ENCODE results near the gene PPFIA1. TPM values are rescaled to one million over a fixed set of nuclear protein-coding genes. Genes with fewer than 3 reads are reported as not detected.

The PPFIA1 gene
- total RNA-seq, 1 experiment from 2014 or later = 35.0 TPM

GRCh38 chr11:70418130-70418529 lies 147.6 kb downstream of the PPFIA1 start:
- Histone ChIP-seq H3K4me3 (no peak overlapping the region), H3K9me3 (replicated peaks) (no peaks in the 10 kb centered on the region), H3K4me1 (no peaks in the 10 kb centered on the region), H3K36me3 (peaks cover 35% of the 10 kb centered on the region), H3K27me3 (no peaks in the 10 kb centered on the region), H3K27ac (no peak overlapping the region)
- no peak for DNase-seq

GRCh38 chr11:70419307-70420007 lies 149.0 kb downstream of the PPFIA1 start:
- Histone ChIP-seq H3K4me3 (no peak overlapping the region), H3K4me1 (no peaks in the 10 kb centered on the region), H3K27me3 (no peaks in the 10 kb centered on the region), H3K27ac (no peak overlapping the region), H3K9me3 (replicated peaks) (no peaks in the 10 kb centered on the region), H3K36me3 (peaks cover 38% of the 10 kb centered on the region)
- DNase-seq = no peak

- DNase-seq = no peak
- peaks cover 38% of the 10 kb centered on the region for H3K36me3 ChIP-seq
Measured at GRCh38 chr11:70420008-70420464, 149.5 kb downstream of the PPFIA1 start.

GRCh38 chr11:70420496-70420895 lies 150.0 kb downstream of the PPFIA1 start:
- H3K36me3 ChIP-seq = peaks cover 38% of the 10 kb centered on the region
- no peak overlapping the region for H3K27ac ChIP-seq
- DNase-seq = no peak
- H3K9me3 ChIP-seq (replicated peaks) = no peaks in the 10 kb centered on the region
- no peaks in the 10 kb centered on the region for H3K27me3 ChIP-seq
- H3K4me3 ChIP-seq = no peak overlapping the region
- no peaks in the 10 kb centered on the region for H3K4me1 ChIP-seq

More at GRCh38 chr11:70420008-70420464, 149.5 kb downstream of the PPFIA1 start:
- Histone ChIP-seq H3K27me3 (no peaks in the 10 kb centered on the region), H3K4me1 (no peaks in the 10 kb centered on the region), H3K27ac (no peak overlapping the region), H3K4me3 (no peak overlapping the region), H3K9me3 (replicated peaks) (no peaks in the 10 kb centered on the region)

GRCh38 chr11:70421123-70421522 lies 150.6 kb downstream of the PPFIA1 start:
- Histone ChIP-seq H3K9me3 (replicated peaks) (no peaks in the 10 kb centered on the region), H3K27ac (no peak overlapping the region), H3K4me3 (no peak overlapping the region), H3K36me3 (peaks cover 42% of the 10 kb centered on the region), H3K4me1 (no peaks in the 10 kb centered on the region), H3K27me3 (no peaks in the 10 kb centered on the region)
- no peak for DNase-seq

GRCh38 chr11:70422692-70423522 lies 152.4 kb downstream of the PPFIA1 start:
- Histone ChIP-seq H3K9me3 (replicated peaks) (no peaks in the 10 kb centered on the region), H3K27ac (no peak overlapping the region), H3K27me3 (no peaks in the 10 kb centered on the region), H3K4me3 (no peak overlapping the region), H3K36me3 (peaks cover 31% of the 10 kb centered on the region), H3K4me1 (no peaks in the 10 kb centered on the region)
- no peak for DNase-seq

GRCh38 chr11:70423523-70424505 lies 153.3 kb downstream of the PPFIA1 start:
- no peak overlapping the region for H3K27ac ChIP-seq
- H3K9me3 ChIP-seq (replicated peaks) = no peaks in the 10 kb centered on the region
- peak; percentile 44 to 49 for DNase-seq
- H3K36me3 ChIP-seq = peaks cover 31% of the 10 kb centered on the region
- H3K4me3 ChIP-seq = no peak overlapping the region
- H3K4me1 ChIP-seq = no peaks in the 10 kb centered on the region
- H3K27me3 ChIP-seq = no peaks in the 10 kb centered on the region

GRCh38 chr11:70424765-70425344 lies 154.4 kb downstream of the PPFIA1 start:
- no peak for DNase-seq
- Histone ChIP-seq H3K4me1 (no peaks in the 10 kb centered on the region), H3K36me3 (peaks cover 30% of the 10 kb centered on the region), H3K27ac (no peak overlapping the region), H3K4me3 (no peak overlapping the region), H3K27me3 (no peaks in the 10 kb centered on the region), H3K9me3 (replicated peaks) (no peaks in the 10 kb centered on the region)

- no peaks in the 10 kb centered on the region for H3K27me3 ChIP-seq
- H3K27ac ChIP-seq = no peak overlapping the region
- H3K9me3 ChIP-seq (replicated peaks) = no peaks in the 10 kb centered on the region
- no peak for DNase-seq
- no peak overlapping the region for H3K4me3 ChIP-seq
- H3K4me1 ChIP-seq = no peaks in the 10 kb centered on the region
- peaks cover 18% of the 10 kb centered on the region; the same call in 1 of the 2 replicates for H3K36me3 ChIP-seq
Measured at GRCh38 chr11:70427436-70427835, 156.9 kb downstream of the PPFIA1 start.

- Histone ChIP-seq H3K36me3 (peaks cover 13% of the 10 kb centered on the region; the same call in 1 of the 2 replicates), H3K4me1 (peaks cover 4% of the 10 kb centered on the region; the same call in 1 of the 2 replicates)
- DNase-seq = no peak
Measured at GRCh38 chr11:70428701-70429427, 158.4 kb downstream of the PPFIA1 start.

GRCh38 chr11:70429428-70429705 lies 158.9 kb downstream of the PPFIA1 start:
- Histone ChIP-seq H3K9me3 (replicated peaks) (no peaks in the 10 kb centered on the region), H3K27me3 (no peaks in the 10 kb centered on the region), H3K27ac (no peak overlapping the region), H3K4me3 (no peak overlapping the region), H3K36me3 (peaks cover 15% of the 10 kb centered on the region; the same call in 1 of the 2 replicates), H3K4me1 (peaks cover 9% of the 10 kb centered on the region)
- DNase-seq = no peak

More at GRCh38 chr11:70428701-70429427, 158.4 kb downstream of the PPFIA1 start:
- no peak overlapping the region for H3K27ac ChIP-seq
- no peak overlapping the region for H3K4me3 ChIP-seq
- H3K27me3 ChIP-seq = no peaks in the 10 kb centered on the region
- H3K9me3 ChIP-seq (replicated peaks) = no peaks in the 10 kb centered on the region

- no peaks in the 10 kb centered on the region for H3K27me3 ChIP-seq
- H3K9me3 ChIP-seq (replicated peaks) = no peaks in the 10 kb centered on the region
- peaks cover 14% of the 10 kb centered on the region for H3K4me1 ChIP-seq
- no peak overlapping the region for H3K27ac ChIP-seq
- DNase-seq = no peak
- H3K36me3 ChIP-seq = peaks cover 14% of the 10 kb centered on the region; the same call in 1 of the 2 replicates
- no peak overlapping the region for H3K4me3 ChIP-seq
Measured at GRCh38 chr11:70429724-70430521, 159.4 kb downstream of the PPFIA1 start.
